HG02763 (cell line): ENCODE data around the gene KCNB1.

ENCODE experiments used
- ATAC-seq: cut with Tn5 transposase; IDR thresholded peaks from one replicate; pipeline ENCODE4 v1.9.1; 2021; ENCODE audit warnings: mild to moderate bottlenecking, moderate library complexity; ENCODE audit not compliant: unreplicated experiment

KCNB1 gene

GRCh38 chr20:49501917-49502316 lies 19.4 kb upstream of the KCNB1 start:
- ATAC-seq: no peak

DNA sequence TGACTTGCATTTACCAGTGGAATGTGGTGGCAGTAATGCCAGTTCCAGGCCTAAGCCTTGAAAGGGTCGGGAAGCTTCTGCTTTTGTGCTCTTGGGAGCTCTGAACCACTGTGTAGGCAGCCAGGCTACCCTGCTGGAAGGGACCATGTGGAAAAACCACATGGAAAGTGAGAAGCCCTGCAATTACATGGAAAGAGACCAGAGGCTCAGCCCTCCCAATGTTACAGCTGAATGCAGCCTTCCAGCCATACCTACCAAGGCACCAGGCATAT lies 14.9 kb upstream of the KCNB1 start:
- no peak for ATAC-seq

DNA sequence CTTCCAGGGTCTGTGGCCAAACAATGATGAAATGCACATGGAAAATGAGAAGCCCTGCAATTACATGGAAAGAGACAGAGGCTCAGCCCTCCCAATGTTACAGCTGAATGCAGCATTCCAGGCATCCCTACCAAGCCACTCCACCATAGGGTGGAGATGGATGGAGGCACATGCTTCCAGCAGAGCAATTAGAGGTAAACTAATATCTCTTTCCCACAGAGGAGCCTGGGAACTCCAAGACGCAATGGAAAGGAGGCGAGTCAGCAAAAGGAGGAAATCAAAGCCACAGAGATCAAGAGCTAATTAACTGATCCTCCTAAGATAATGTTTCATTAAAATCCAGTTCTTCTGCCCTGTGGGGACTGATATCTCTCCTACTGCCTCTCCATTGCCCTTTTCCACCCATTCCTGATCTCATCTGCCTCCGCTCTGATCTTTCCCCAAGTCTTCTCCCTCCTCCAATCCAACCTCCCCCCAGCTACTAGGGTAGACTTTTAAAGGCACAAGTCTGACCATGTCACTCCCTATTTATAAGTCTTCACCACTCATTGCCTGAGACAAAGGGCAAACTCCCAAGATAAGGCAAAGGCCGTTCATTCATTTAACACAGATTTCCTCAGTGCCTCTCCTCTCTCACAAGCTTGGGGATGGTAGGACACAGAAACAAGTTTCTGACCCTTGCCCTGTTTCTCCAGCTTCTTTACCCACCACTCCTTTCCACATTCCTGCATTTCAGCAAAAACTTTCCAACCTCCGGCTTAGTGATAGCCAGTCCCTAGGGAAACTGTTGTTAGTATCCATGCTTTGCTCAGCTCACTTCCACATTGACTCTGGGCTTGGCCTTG lies 14.3 kb upstream of the KCNB1 start:
- ATAC-seq: no peak

DNA sequence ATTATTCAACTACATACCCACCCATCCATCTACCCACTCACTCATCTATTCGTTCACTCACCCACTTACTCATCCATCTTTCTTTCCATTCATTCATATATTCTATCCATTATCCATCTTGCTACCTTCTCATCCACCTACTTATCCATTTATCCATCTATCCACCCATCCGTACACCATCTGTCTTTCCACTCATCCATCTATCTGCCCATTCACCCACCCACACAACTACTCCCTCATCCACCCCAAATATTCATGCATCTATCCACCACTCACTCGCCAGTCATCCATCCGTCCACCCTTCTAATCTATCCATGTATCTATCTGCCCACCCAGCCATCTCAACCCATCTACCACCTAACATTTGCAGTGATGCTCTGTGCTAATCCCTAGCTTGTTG lies 13.6 kb upstream of the KCNB1 start:
- no peak for ATAC-seq

- ATAC-seq: no peak
These were observed 8.2 kb upstream of the KCNB1 start for GRCh38 chr20:49490689-49491088.

GRCh38 chr20:49489688-49490087 lies 7.2 kb upstream of the KCNB1 start:
- ATAC-seq: no peak

- ATAC-seq: no peak
These were observed 3.6 kb upstream of the KCNB1 start for GRCh38 chr20:49486064-49486463.

GRCh38 chr20:49485563-49485962 lies 3.1 kb upstream of the KCNB1 start:
- no peak for ATAC-seq

DNA sequence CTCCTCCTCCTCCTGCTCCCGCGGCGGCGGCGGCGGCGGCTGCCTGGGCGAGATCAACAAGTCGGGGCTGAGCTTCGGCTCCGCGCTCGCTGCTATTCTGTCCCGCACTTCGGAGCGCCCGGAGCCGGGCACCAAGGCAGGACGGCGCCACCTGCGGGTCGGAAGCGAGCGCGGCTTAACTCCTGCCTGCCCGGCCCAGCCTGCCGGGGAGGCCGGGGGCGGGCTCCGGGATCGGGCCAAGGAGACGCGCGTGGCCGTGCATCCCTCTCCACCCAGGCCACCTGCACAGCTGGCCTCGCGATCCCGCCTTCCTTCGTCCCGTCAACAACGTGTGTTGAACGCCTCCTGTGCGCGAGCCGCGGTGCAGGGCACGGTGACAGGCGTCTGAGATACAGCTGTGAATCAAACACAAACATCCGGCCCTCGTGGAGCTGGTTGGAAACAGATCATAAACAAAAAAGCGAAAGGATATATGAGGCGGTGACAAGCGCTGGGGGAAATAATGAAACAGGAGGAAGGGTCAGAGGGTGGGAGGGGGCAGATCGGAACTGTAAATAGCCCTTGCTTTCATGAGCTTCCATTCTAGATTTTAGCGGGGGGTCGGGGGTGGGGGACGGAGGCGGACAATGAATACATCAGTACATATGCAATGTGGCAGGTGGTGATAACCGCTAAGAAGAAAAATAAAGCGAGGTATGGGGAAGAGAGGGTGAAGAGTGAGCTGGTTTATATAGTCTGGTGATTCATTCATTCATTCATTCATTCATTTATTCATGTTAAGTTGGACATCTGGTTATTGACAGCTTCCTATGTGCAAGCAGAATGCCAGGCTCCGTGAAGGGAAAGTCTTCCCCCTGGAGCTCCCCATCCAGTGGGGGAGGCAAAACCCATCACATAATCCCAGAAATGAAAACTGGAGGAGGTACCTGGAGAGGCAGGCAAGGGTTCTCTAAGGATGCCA lies 2.0 kb upstream of the KCNB1 start:
- no peak for ATAC-seq

DNA sequence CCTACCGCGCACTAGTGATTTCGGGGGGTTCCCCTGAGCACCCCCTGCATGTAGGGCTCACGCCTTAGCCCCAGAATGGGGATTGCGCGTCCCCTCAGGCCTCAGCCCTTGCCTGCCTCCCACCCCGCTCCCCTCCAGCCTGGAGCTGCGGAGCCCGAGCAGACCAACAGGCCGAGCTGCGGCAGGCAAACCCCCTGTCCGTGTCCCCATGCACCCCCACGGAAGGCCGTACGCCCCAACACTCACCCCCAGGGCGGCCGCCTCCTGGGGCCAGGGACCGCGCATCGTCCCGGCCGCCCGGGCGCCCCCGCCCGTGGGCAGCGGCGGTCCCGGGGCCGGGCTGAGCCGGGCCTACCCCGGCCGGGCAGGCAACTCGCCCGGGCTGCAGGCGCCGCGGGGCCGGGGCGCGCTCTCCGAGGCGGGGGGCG lies 1.2 kb upstream of the KCNB1 start:
- ATAC-seq: no peak

DNA sequence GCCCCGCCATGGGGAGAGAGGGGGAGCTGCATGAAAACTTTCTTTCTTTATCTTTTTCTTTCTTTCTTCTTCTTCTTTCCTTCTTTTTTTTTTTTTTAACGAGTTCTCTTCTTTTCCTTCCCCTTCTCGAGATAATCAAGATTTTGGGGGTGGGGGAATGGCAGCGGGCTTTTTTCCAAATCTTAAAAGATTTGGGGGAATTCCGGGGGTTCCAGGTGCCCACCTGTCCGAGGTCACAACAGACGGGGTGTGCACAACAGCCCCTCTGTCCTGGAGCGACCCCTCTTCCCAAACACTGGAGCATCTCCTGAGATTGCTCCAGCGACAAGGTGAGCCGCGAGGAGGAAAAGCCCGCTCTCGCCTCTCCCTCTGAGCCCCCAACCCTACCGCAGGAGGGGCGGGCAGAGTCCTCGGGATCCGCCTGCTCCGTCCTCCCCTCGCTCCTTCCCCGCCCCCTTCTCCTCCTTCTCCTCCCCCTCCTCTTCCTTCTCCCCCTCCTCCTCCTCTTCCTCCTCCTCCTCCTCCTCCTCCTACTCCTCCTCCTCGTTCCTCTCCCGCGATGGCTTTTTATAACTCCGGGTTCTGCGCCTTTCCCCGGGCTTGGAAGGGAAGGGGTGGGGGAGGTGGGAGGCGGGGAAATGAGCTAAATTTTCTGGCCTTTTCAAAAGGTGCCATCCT lies 689 bp upstream of the KCNB1 start:
- ATAC-seq: no peak

GRCh38 chr20:49482173-49482572 lies 295 bp downstream of the KCNB1 start:
- no peak for ATAC-seq

DNA sequence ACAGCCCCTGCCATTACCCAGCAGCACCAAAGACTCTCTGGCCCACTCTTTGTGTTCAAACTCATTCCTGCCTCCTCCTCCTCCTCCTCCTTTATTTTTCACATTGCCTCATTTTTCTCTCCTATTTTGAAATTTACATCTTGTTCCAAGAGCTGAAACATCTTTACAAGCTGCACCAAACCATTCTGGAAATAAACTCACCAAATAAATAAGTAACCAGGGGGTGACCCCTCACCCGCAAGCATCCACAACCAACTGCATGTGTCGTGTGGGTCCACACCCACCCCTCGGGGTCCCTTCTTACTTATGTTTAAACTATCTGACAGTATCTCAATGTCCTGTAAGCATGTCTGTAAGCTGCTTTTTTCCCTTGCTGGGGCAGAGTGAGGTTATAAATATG lies 1.4 kb downstream of the KCNB1 start:
- ATAC-seq: no peak

- no peak for ATAC-seq
These were observed 2.2 kb downstream of the KCNB1 start for GRCh38 chr20:49480236-49480635.

DNA sequence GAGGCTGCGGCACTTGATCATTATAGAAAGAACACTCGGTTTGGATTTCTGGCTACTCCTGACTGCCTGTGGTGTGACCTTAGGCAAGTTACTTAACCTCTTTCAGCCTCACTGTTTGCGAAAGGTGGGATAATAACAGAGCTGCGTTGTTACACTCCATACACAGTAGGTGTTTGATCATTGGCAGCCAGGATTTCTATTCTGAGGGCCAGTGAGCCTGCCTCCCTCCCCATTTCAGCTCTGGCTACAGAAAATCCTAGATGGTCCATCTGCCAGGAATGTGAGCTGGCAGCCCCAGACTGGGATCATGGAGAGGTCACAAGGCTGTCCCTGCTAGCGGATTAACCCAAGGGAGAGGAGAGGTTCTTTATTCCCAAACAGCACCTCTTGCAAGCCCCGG lies 2.7 kb downstream of the KCNB1 start:
- ATAC-seq: no peak

GRCh38 chr20:49478754-49479689 lies 3.4 kb downstream of the KCNB1 start:
- no peak for ATAC-seq

DNA sequence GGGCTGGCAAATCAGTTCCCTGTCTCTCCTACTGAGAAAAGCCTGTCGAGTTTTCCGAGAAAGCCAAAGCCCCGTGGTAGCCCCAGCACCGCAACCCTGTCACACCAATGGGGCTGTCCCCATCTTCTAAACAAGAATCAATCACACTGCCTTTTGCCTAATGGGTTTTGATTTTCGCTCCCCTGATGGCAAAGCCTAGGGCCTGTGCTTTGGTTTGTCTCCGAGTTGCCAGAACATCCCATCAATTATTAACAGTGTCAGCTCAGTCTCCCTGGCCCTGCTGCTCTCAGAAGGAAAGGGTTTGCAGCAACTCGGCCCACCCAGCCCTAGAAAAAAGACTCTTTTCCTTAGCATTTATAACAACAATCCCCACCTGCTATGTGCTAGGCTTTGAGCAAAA lies 4.2 kb downstream of the KCNB1 start:
- ATAC-seq: no peak

GRCh38 chr20:49477200-49477599 lies 5.3 kb downstream of the KCNB1 start:
- no peak for ATAC-seq

- ATAC-seq: no peak
These were observed 6.5 kb downstream of the KCNB1 start for GRCh38 chr20:49476016-49476355.

GRCh38 chr20:49475292-49476015 lies 7.0 kb downstream of the KCNB1 start:
- no peak for ATAC-seq
